Activated naive CD4-positive, alpha-beta T cell treated with anti-CD3 and anti-CD28 coated beads, Interleukin-2, amount 10 ng/mL, durations not matched to agents 7 days and 5 days (primary cell): ENCODE results near the gene BRD9.
"Not testable (repeated sequence)": the region's sequence is repeated elsewhere in the genome, so short reads cannot be mapped to it uniquely, and the experiment has no call there.

Experiments used
- CTCF ChIA-PET: fragments of 350-600 bp; sonication (Branson Sonifier 250); formaldehyde crosslinking; loops from one replicate; lab custom pipeline; 2021; ENCODE audit warnings: antibody characterized with exemption; lab: Charles Lee
- DNase-seq: peaks from one replicate; pipeline ENCODE4 v3.0.0-alpha.2; 2020
- H3K27ac Mint-ChIP-seq: one replicate; pipeline ENCODE4 v1.8.0; 2021; ENCODE audit warnings: mild to moderate bottlenecking, moderate library complexity, mixed read lengths
- H3K27me3 Mint-ChIP-seq: one replicate; pipeline ENCODE4 v1.8.0; 2021; ENCODE audit warnings: mild to moderate bottlenecking, mixed read lengths
- H3K36me3 Mint-ChIP-seq: one replicate; pipeline ENCODE4 v1.8.0; 2021; ENCODE audit warnings: mixed read lengths
- H3K4me1 Mint-ChIP-seq: one replicate; pipeline ENCODE4 v1.8.0; 2021; ENCODE audit warnings: mixed read lengths
- H3K4me3 Mint-ChIP-seq: one replicate; pipeline ENCODE4 v1.8.0; 2021; ENCODE audit warnings: mild to moderate bottlenecking, moderate library complexity, mixed read lengths
- H3K9me3 Mint-ChIP-seq: one replicate; pipeline ENCODE4 v1.8.0; 2021; ENCODE audit warnings: mixed read lengths

Gene BRD9

DNA sequence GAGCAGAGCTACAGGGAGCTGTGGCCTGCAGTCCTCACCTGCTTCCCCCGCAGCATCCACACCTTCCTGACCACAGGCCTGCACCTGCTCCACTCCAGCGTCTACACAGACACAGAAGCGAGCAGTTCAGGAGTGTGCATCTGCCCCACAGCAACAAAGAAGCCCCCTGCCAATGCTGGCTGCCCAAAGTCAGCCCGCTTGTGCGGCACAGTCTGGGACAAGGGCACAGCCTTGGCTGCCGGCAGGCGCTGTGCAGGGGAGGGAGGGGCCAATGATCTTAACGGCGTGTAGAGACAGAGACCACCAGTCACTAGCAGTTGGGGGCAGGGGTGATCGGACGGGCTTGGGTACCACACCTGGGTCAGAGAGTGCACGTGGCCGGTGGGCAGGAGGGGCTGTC, 6.6 kb downstream of the BRD9 start:
- DNase-seq, result no peak
- peaks cover 31% of the 10 kb centered on the region for H3K4me1 Mint-ChIP-seq
- H3K36me3 Mint-ChIP-seq, result peaks cover 89% of the 10 kb centered on the region
- peaks cover 13% of the 10 kb centered on the region for H3K9me3 Mint-ChIP-seq
- H3K27ac Mint-ChIP-seq, result no peak overlapping the region
- H3K4me3 Mint-ChIP-seq, result no peak overlapping the region
- CTCF ChIA-PET, result interaction anchor here (1.6 kb wide), 1 partner anchor 288 kb away, joined by 3 read pairs; no protein-coding TSS in a partner anchor
- peaks cover 6% of the 10 kb centered on the region for H3K27me3 Mint-ChIP-seq

DNA sequence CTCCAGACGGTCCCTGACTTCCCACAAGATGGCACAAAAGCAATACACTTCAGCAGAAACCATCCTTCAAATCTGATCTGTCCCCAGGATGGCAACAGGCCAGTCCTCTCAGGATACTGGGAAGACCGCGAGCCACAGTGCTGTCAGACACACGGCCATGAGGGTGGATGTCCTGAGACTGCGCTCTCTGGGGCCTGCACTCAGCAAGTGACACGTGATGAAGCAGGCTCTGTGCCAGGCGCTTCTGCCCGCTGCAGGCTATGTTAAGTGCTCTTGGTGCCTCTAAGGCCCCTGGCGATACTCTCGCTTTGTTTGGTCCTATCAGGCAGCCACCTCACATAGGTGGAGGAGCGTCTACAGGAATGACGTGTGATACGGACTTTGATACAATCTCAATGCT, 7.1 kb downstream of the BRD9 start:
- peaks cover 13% of the 10 kb centered on the region for H3K9me3 Mint-ChIP-seq
- peaks cover 26% of the 10 kb centered on the region for H3K4me1 Mint-ChIP-seq
- peaks cover 6% of the 10 kb centered on the region for H3K27me3 Mint-ChIP-seq
- H3K36me3 Mint-ChIP-seq, result peaks cover 89% of the 10 kb centered on the region
- no peak for DNase-seq
- no peak overlapping the region for H3K27ac Mint-ChIP-seq
- no peak overlapping the region for H3K4me3 Mint-ChIP-seq
- CTCF ChIA-PET, result no interaction called here

DNA sequence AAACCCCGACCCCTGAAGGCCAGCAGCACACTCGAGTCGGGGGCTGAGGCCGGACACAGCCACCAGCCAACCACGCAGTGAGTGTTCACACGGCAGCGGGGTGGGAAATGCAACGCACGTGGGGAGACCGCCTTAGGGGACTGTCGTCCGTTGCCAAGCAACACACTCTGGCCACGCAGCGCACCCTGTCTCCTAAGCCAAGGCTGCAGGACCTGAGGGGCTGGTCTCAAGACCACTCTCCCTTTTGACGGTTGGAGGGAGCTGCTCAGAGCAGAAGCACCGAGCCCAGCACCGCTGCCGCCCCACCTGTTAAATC, 7.5 kb downstream of the BRD9 start:
- peaks cover 13% of the 10 kb centered on the region for H3K9me3 Mint-ChIP-seq
- no peak overlapping the region for H3K4me3 Mint-ChIP-seq
- DNase-seq, result no peak
- peaks cover 24% of the 10 kb centered on the region for H3K4me1 Mint-ChIP-seq
- CTCF ChIA-PET, result no interaction called here
- no peak overlapping the region for H3K27ac Mint-ChIP-seq
- peaks cover 88% of the 10 kb centered on the region for H3K36me3 Mint-ChIP-seq
- peaks cover 6% of the 10 kb centered on the region for H3K27me3 Mint-ChIP-seq

DNA sequence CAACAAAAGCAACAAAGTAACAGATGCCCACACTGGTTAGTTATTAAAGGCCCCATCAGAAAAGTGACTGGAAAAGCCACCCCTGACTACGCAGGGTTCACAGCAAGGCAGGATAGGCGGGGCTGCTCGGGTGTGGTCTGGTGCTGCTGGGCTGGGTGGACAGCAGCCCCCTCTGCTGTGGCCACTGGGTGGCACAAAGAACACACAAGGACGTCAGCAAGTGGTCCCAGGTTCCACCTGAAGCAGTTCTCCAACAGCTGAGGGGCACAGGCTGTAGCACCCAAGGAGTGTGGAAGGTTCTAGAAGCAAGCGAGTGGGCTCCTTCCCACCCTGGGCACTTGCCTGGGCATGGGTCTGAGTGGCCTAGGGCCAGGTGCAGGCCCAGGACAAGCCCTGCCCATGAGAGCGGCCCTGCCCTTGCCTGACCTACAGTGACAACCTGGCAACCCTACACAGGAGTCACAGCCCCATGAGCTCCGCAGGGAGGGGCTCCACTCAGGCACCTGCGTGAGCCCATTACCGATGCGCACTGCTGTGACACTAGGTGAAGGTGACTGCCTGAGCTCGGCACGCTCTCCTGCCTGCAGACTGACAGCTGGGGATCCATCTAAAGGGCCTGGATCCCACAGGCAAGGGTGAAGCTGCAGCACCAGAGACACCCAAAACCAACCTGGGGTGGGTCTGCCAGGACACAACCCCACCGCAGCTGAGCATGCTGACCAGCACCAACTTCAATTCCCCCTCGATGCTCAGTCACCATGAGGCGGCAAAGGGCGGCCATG, 8.1 kb downstream of the BRD9 start:
- DNase-seq, result no peak
- Mint-ChIP-seq H3K4me3 (no peak overlapping the region), H3K27ac (no peak overlapping the region), H3K9me3 (peaks cover 13% of the 10 kb centered on the region), H3K27me3 (peaks cover 6% of the 10 kb centered on the region), H3K36me3 (peaks cover 84% of the 10 kb centered on the region), H3K4me1 (peaks cover 24% of the 10 kb centered on the region)
- CTCF ChIA-PET, result no interaction called here

DNA sequence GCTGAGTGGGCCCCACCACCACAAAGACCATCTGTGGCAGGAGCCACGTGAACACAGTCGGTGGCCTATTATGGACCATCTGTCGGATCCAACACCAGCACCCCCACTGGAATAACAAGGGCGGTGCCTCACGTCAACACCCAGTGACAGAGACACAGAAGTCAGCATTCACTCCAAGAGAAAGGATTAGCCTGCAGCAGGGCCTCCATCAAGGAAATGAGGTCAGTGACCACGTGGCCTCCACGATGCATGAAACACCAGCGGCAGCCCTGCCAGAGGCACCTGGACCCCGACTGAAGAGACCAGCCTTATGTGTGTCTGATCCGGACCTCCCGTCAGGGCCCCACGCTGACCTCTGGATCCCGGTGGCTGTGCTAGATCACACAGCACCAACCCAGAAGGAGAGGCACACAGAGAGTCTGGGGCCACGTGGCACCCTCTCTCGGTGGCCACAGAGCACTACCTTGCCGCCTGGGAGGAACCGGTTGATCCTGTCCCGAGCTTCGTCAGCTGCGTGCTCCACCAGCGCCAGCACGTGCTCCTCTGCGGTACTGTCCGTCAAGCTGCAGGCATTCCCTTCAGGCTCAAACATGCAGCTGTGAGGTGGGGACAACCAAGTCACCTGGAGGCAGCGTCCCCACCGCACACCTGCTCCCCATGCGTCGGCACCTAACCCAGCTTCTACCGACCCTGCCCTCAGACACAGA, 9.0 kb downstream of the BRD9 start:
- Mint-ChIP-seq H3K4me3 (no peak overlapping the region), H3K9me3 (peaks cover 13% of the 10 kb centered on the region), H3K27ac (no peak overlapping the region), H3K27me3 (peaks cover 6% of the 10 kb centered on the region), H3K36me3 (peaks cover 77% of the 10 kb centered on the region), H3K4me1 (peaks cover 20% of the 10 kb centered on the region)
- DNase-seq, result no peak
- CTCF ChIA-PET, result no interaction called here

DNA sequence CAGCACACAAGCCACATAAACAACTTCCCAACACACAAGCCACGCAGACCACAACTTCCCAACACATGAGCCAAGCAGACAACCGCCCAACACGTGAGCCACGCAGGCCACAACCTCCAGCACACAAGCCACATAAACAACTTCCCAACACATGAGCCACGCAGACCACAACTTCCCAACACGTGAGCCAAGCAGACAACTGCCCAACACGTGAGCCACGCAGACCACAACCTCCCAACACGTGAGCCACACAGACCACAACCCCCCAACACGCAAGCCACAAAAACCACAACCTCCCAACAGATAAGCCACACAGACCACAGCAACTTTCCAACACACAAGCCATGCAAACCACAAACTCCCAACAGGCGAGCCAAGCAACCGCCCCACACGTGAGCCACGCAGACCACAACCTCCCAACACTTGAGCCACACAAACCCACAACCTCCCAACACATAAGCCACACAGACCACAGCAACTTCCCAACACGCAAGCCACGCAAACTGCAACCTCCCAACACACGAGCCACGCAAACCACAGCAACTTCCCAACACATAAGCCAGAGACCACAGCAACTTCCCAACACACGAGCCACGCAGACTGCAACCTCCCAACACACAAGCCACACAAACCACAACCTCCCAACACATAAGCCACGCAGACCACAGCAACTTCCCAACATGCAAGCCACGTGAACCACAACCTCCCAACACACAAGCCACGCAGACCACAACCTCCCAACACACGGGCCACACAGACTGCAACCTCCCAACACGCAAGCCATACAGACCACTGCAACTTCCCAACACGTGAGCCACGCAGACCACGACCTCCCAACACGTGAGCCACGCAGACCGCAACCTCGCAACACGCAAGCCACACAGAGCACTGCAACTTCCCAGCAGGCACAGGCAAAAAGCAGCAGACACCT, 10.1 kb downstream of the BRD9 start:
- CTCF ChIA-PET, result no interaction called here
- Mint-ChIP-seq H3K4me1 (peaks cover 18% of the 10 kb centered on the region), H3K9me3 (peaks cover 13% of the 10 kb centered on the region), H3K36me3 (peaks cover 75% of the 10 kb centered on the region), H3K27ac (peak overlapping the region; percentile 75), H3K27me3 (peaks cover 6% of the 10 kb centered on the region), H3K4me3 (peak overlapping the region; percentile 49)
- DNase-seq, result no peak

DNA sequence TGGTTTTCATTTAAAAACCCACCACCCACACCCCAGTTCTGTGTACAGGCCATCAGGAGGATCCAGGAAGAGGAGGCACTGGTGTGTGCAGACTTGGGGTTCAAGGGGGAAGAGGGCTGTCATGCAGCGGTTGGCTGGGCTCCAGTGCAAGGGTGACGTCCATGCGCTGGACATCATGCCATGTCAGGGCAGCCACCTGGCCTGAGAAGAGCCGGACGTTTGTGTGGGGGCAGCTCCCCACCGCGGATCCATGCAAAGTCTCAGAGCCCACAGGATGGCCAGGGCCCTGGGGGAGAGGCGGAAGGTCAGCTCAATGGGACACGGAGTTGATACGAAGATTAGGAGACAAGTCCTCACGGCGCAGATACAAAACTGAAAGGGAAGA, 11.1 kb downstream of the BRD9 start:
- no peak overlapping the region for H3K27ac Mint-ChIP-seq
- no peak for DNase-seq
- H3K4me3 Mint-ChIP-seq, result no peak overlapping the region
- peaks cover 13% of the 10 kb centered on the region for H3K9me3 Mint-ChIP-seq
- peaks cover 18% of the 10 kb centered on the region for H3K4me1 Mint-ChIP-seq
- CTCF ChIA-PET, result no interaction called here
- H3K27me3 Mint-ChIP-seq, result peaks cover 6% of the 10 kb centered on the region
- peaks cover 72% of the 10 kb centered on the region for H3K36me3 Mint-ChIP-seq

DNA sequence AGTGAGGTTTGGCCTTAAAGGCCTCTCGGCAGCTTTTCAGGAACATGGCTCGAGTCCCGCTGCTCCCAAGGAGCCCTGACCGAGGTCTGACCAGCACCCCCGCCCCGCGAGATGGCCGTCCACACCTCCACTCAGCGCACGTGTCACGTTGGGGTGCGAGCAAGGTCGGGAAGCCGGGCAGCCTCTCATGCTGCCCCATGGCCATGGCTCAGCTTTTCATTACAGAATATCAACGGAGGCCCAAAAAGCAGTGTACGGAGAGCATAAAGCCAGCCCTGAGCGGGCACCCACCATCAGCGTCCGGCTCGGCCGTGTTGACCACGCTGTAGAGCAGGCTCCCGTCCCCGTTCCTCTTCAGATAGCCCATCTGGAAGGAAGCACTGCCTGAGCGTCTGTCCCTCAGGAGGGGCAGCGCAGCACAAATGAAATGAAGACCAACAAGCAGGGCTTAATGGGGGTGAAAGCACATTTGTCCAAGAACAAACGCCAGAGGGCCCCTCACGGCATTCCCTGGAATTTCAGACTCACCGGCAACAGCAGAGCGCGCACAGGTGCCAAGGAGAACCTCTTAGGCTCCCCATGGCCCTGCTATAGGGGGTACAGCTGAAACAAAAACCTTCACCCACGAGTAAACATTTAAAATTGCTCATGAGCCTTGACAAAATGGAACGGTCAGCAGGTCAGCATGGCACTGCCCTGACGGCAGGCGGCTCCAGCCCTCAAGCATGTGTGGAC, 11.6 kb downstream of the BRD9 start:
- Mint-ChIP-seq H3K36me3 (peaks cover 71% of the 10 kb centered on the region), H3K27ac (no peak overlapping the region), H3K9me3 (peaks cover 13% of the 10 kb centered on the region), H3K4me3 (no peak overlapping the region), H3K27me3 (peaks cover 6% of the 10 kb centered on the region), H3K4me1 (peaks cover 18% of the 10 kb centered on the region)
- CTCF ChIA-PET, result no interaction called here
- no peak for DNase-seq

DNA sequence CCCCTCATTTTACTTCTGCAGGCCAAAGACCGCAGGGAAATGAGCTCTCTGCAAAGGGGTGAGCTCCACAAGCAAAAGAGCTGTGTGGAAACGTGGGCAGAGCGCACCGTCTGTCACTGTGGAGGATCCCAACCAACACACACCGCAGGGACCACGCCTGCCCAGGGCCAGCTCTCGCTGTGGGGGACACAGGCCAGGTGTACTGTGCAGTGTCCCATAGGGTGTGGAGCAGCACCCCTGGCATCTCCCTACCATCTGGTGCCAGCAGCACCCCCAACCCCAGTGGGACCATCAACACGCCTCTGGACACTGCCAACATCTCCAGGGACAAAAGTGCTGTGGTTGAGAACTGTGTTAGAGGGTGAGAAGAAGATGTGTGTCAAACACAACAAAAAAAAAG, 13.9 kb downstream of the BRD9 start:
- H3K27ac Mint-ChIP-seq, H3K4me3 Mint-ChIP-seq, CTCF ChIA-PET, H3K27me3 Mint-ChIP-seq, DNase-seq: not testable (repeated sequence)
- Mint-ChIP-seq H3K4me1 (peaks cover 18% of the 10 kb centered on the region), H3K9me3 (peaks cover 13% of the 10 kb centered on the region), H3K36me3 (peaks cover 66% of the 10 kb centered on the region)

DNA sequence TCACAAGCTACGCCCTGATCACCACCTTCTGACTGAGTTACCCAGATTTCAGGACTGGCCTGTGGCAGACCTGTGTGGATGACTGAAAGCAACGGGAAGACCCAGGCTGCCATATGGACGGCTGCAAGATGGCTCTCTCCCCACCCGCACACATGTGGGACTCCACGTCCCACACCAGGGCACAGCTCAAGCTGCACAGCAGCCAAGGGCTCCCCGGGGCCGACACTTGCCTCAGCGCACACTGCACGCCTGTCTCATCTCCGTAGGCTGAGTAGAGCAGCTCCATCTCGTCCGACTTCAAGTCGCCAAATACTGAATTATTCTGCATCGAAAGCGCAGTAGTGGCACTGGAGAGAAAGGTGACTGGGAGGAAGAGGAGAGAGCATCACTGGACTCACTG, 14.5 kb downstream of the BRD9 start:
- H3K27me3 Mint-ChIP-seq, result peaks cover 6% of the 10 kb centered on the region
- CTCF ChIA-PET, result no interaction called here
- H3K36me3 Mint-ChIP-seq, result peaks cover 64% of the 10 kb centered on the region
- DNase-seq, result no peak
- no peak overlapping the region for H3K4me3 Mint-ChIP-seq
- H3K27ac Mint-ChIP-seq, result no peak overlapping the region
- H3K9me3 Mint-ChIP-seq, result peaks cover 12% of the 10 kb centered on the region
- peaks cover 19% of the 10 kb centered on the region for H3K4me1 Mint-ChIP-seq

DNA sequence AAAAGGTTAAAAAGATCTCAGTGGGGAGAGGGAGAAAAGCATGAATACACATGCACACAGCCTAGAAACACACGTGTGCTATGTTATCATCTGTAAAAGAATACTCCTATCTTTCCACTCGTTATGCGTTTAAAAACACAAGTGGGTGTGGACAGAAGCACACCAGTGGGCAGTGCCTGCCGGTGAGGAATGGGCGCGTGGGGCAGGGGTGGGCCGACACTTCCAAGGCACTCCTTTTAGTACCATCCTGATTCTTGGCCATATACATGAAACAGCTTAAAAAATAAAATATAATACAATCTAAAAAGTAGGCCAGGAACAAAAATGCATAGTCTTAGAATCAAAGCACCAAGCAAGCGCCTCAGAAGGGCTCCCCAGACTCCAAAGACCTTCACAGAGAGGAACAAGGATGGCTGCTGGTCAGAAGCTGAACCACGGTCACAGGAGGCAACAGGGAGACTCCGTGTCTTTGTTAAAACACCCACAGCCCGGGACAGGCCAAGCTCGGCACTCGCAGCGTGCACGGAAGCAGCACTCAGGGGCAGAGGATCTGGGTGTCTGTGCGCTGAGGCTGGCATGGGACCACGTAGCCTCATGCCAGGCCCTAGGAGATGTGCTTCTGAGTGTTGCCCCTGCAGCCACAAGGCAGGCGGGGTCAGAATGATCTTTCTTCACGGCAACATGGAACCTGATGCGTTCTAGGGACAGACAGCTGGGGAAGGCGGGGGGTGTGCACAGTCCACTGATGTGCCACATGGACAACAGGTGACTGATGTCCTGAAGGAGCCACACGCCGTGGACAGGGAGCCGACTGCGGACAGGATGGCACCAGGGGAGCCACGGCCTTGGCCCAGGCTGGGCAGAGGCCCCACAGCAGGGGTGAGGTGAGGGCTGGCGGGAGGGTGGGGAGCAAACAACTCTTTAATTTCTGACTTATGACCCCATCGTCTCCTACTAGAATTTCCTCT, 15.9 kb downstream of the BRD9 start:
- CTCF ChIA-PET, result interaction anchor here (1.0 kb wide), 1 partner anchor 8 kb away, joined by 3 read pairs; no protein-coding TSS in a partner anchor
- H3K36me3 Mint-ChIP-seq, result peaks cover 51% of the 10 kb centered on the region

DNA sequence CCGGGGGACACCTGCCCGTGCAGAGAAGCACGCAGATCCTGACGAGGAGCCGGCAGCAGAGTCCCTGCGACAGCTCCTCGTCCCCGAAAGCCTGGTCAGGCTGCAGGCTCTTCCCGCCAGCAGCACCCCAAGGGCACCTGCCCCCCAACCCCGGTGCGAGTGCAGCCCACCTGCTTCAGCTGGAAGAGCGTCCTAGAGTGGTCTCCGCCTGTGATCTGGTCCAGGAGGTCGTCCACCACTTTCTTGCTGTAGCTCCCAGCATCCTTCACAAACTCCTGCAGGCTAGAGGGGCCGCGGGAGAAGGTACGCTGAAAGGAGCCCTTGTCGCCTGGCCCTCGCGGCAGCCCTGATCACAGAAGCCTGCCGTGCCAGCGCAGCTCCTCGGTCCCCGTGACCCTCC, 16.7 kb downstream of the BRD9 start:
- no peaks in the 10 kb centered on the region for H3K27me3 Mint-ChIP-seq
- CTCF ChIA-PET, result interaction anchor here (1.0 kb wide), 1 partner anchor 8 kb away, joined by 3 read pairs; no protein-coding TSS in a partner anchor
- H3K4me1 Mint-ChIP-seq, result peaks cover 3% of the 10 kb centered on the region
- H3K4me3 Mint-ChIP-seq, result no peak overlapping the region
- DNase-seq, result no peak
- H3K27ac Mint-ChIP-seq, result no peak overlapping the region
- H3K9me3 Mint-ChIP-seq, result no peaks in the 10 kb centered on the region
- peaks cover 50% of the 10 kb centered on the region for H3K36me3 Mint-ChIP-seq

More for the DNA sequence above, 15.9 kb downstream of the BRD9 start:
- no peaks in the 10 kb centered on the region for H3K27me3 Mint-ChIP-seq
- no peak overlapping the region for H3K4me3 Mint-ChIP-seq
- H3K27ac Mint-ChIP-seq, result no peak overlapping the region
- H3K9me3 Mint-ChIP-seq, result no peaks in the 10 kb centered on the region
- no peak for DNase-seq
- H3K4me1 Mint-ChIP-seq, result peaks cover 5% of the 10 kb centered on the region

DNA sequence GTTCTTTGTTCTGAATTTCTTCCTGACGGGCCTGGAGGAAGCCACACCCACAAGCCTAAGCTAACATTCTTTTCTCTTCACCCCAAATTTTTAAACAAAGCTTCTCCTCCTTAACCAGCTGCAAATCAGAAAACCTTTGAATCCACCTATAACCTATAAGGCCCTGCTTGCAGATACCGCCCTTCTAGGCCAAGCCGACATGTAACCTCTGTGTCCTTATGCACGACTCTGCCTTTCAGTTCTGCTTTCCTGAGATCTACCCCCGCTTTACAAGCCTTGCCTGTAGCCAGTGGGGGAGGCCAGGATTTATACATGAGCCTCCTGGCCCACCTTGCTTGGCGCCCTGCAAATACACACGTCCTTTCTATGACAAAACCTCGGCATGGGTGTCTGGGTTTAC, 19.3 kb downstream of the BRD9 start:
- Mint-ChIP-seq H3K27ac (no peak overlapping the region), H3K4me3 (no peak overlapping the region), H3K9me3 (no peaks in the 10 kb centered on the region), H3K27me3 (no peaks in the 10 kb centered on the region), H3K4me1 (peaks cover 3% of the 10 kb centered on the region), H3K36me3 (peaks cover 65% of the 10 kb centered on the region)
- CTCF ChIA-PET, result no interaction called here
- no peak for DNase-seq
